NK-92 (cell line): ENCODE data around the gene SEPHS1.
"Not testable (repeated sequence)": the region's sequence is repeated elsewhere in the genome, so short reads cannot be mapped to it uniquely, and the experiment has no call there.

ENCODE experiments used
- DNase-seq: peaks from one replicate; lab custom pipeline; 2025; ENCODE audit not compliant: unreplicated experiment; lab: John Stamatoyannopoulos, UW

Gene SEPHS1

GRCh38 chr10:13348216-13349017 lies at the start of gene SEPHS1:
Gene SEPHS1 (minus strand): TSS chr10:13348293. CDS start chr10:13344950, 3,343 bp downstream.
- DNase-seq: no peak

- no peak for DNase-seq
Measured at GRCh38 chr10:13397052-13397451, 49.0 kb upstream of the SEPHS1 start.

- DNase-seq: no peak
Measured at GRCh38 chr10:13396369-13396768, 48.3 kb upstream of the SEPHS1 start.

- no peak for DNase-seq
Measured at GRCh38 chr10:13395540-13395939, 47.4 kb upstream of the SEPHS1 start.

- no peak for DNase-seq
Measured at GRCh38 chr10:13393640-13394039, 45.5 kb upstream of the SEPHS1 start.

GRCh38 chr10:13392701-13393100 lies 44.6 kb upstream of the SEPHS1 start:
- DNase-seq: no peak

- no peak for DNase-seq
Measured at GRCh38 chr10:13390604-13391522, 42.8 kb upstream of the SEPHS1 start.

- no peak for DNase-seq
Measured at GRCh38 chr10:13388478-13389230, 40.6 kb upstream of the SEPHS1 start.

- DNase-seq: no peak
Measured at GRCh38 chr10:13386021-13386420, 37.9 kb upstream of the SEPHS1 start.

GRCh38 chr10:13383399-13383761 lies 35.3 kb upstream of the SEPHS1 start:
- DNase-seq: no peak

- no peak for DNase-seq
Measured at GRCh38 chr10:13382703-13383398, 34.8 kb upstream of the SEPHS1 start.

GRCh38 chr10:13379061-13379460 lies 31.0 kb upstream of the SEPHS1 start:
- DNase-seq: not testable (repeated sequence)

GRCh38 chr10:13376746-13377145 lies 28.7 kb upstream of the SEPHS1 start:
- DNase-seq: no peak

GRCh38 chr10:13376297-13376696 lies 28.2 kb upstream of the SEPHS1 start:
- DNase-seq: no peak

- no peak for DNase-seq
Measured at GRCh38 chr10:13375791-13376190, 27.7 kb upstream of the SEPHS1 start.

- DNase-seq: no peak
Measured at GRCh38 chr10:13373644-13374043, 25.6 kb upstream of the SEPHS1 start.

GRCh38 chr10:13372524-13372923 lies 24.4 kb upstream of the SEPHS1 start:
- DNase-seq: no peak

- no peak for DNase-seq
Measured at GRCh38 chr10:13371897-13372470, 23.9 kb upstream of the SEPHS1 start.

- DNase-seq: no peak
Measured at GRCh38 chr10:13366891-13367290, 18.8 kb upstream of the SEPHS1 start.

GRCh38 chr10:13365831-13366230 lies 17.7 kb upstream of the SEPHS1 start:
- no peak for DNase-seq
